ENCODE data around the gene MX1.
A peak's percentile ranks its signal among the peaks of the same experiment; 100 is the strongest.

The MX1 gene

GRCh38 chr21:41504030-41504429, 78.0 kb downstream of the MX1 start:
- no peaks in the 10 kb centered on the region for H3K4me1 ChIP-seq (ENCODE audit: insufficient read depth, poor library complexity, severe bottlenecking)
- no peaks in the 10 kb centered on the region for H3K36me3 ChIP-seq (ENCODE audit: low read depth)
- H3K4me3 ChIP-seq (ENCODE audit: severe bottlenecking), result no peak overlapping the region
- no peak for TF ChIP-seq CTCF (IDR thresholded peaks at IDR 0.05; ENCODE audit: poor library complexity, severe bottlenecking)
- peaks cover 32% of the 10 kb centered on the region for H3K27me3 ChIP-seq (ENCODE audit: insufficient read depth, poor library complexity, severe bottlenecking)
- H3K9me3 ChIP-seq (ENCODE audit: severe bottlenecking), result no peaks in the 10 kb centered on the region
- no peak for DNase-seq (ENCODE audit: low spot score)
- no peak overlapping the region for H3K27ac ChIP-seq (ENCODE audit: poor library complexity, severe bottlenecking)
- no peak for ATAC-seq (ENCODE audit: low read depth)

- ATAC-seq (ENCODE audit: low read depth) (no peak), DNase-seq (ENCODE audit: low spot score) (no peak)
- TF ChIP-seq CTCF (IDR thresholded peaks at IDR 0.05; ENCODE audit: poor library complexity, severe bottlenecking), result no peak
- no peaks in the 10 kb centered on the region for H3K4me1 ChIP-seq (ENCODE audit: insufficient read depth, poor library complexity, severe bottlenecking)
- peaks cover 32% of the 10 kb centered on the region for H3K27me3 ChIP-seq (ENCODE audit: insufficient read depth, poor library complexity, severe bottlenecking)
- H3K4me3 ChIP-seq (ENCODE audit: severe bottlenecking), result no peak overlapping the region
- H3K9me3 ChIP-seq (ENCODE audit: severe bottlenecking), result no peaks in the 10 kb centered on the region
- no peak overlapping the region for H3K27ac ChIP-seq (ENCODE audit: poor library complexity, severe bottlenecking)
- H3K36me3 ChIP-seq (ENCODE audit: low read depth), result no peaks in the 10 kb centered on the region
Observed at GRCh38 chr21:41506005-41506594, 80.1 kb downstream of the MX1 start.

- H3K4me3 ChIP-seq (ENCODE audit: severe bottlenecking), result peak overlapping the region; percentile 29
- no peak overlapping the region for H3K27ac ChIP-seq (ENCODE audit: poor library complexity, severe bottlenecking)
- no peaks in the 10 kb centered on the region for H3K4me1 ChIP-seq (ENCODE audit: insufficient read depth, poor library complexity, severe bottlenecking)
- DNase-seq (ENCODE audit: low spot score) (no peak), ATAC-seq (ENCODE audit: low read depth) (peak; percentile 50)
- no peaks in the 10 kb centered on the region for H3K36me3 ChIP-seq (ENCODE audit: low read depth)
- no peaks in the 10 kb centered on the region for H3K9me3 ChIP-seq (ENCODE audit: severe bottlenecking)
- H3K27me3 ChIP-seq (ENCODE audit: insufficient read depth, poor library complexity, severe bottlenecking), result peaks cover 32% of the 10 kb centered on the region
- no peak for TF ChIP-seq CTCF (IDR thresholded peaks at IDR 0.05; ENCODE audit: poor library complexity, severe bottlenecking)
Observed at GRCh38 chr21:41506611-41507520, 80.8 kb downstream of the MX1 start.

- Histone ChIP-seq H3K9me3 (ENCODE audit: severe bottlenecking) (no peaks in the 10 kb centered on the region), H3K4me3 (ENCODE audit: severe bottlenecking) (peak within 1 kb of the TSS; percentile 29), H3K36me3 (ENCODE audit: low read depth) (no peaks in the 10 kb centered on the region), H3K27ac (ENCODE audit: poor library complexity, severe bottlenecking) (no peak within 1 kb of the TSS), H3K27me3 (ENCODE audit: insufficient read depth, poor library complexity, severe bottlenecking) (peaks cover 32% of the 10 kb centered on the region), H3K4me1 (ENCODE audit: insufficient read depth, poor library complexity, severe bottlenecking) (no peaks in the 10 kb centered on the region)
- ATAC-seq (ENCODE audit: low read depth) (peak; percentile 65), DNase-seq (ENCODE audit: low spot score) (no peak)
- TF ChIP-seq CTCF (IDR thresholded peaks at IDR 0.05; ENCODE audit: poor library complexity, severe bottlenecking), result no peak
Observed at GRCh38 chr21:41507521-41508414, 81.7 kb downstream of the MX1 start, which contains the start of gene TMPRSS2. Gene TMPRSS2, minus strand, starts transcription at chr21:41508158. Its CDS starts 10,025 bp downstream, at chr21:41498133.

Measured in RWPE2 (cell line).